Spinal cord (tissue), 10 donors: ENCODE results near the gene CTBP2. TPM values are rescaled to one million over a fixed set of nuclear protein-coding genes. Genes with fewer than 3 reads are reported as not detected.

Experiments
- DNase-seq, 6 donors: peaks; one replicate each; pipeline versions ENCODE4 v3.0.0 to v3.0.0-alpha.2; 2013 to 2015; ENCODE audit warnings: low spot score in 6 of 6, low read depth in 4 of 6
- H3K27ac ChIP-seq: one replicate; pipeline ENCODE4 v1.5.1; 2013; ENCODE audit warnings: low read depth, low read length, control low read depth
- H3K27me3 ChIP-seq: one replicate; pipeline ENCODE4 v1.6.1; 2013; ENCODE audit warnings: low read length; ENCODE audit not compliant: control insufficient read depth, insufficient read depth
- H3K36me3 ChIP-seq: one replicate; pipeline ENCODE4 v1.6.1; 2013; ENCODE audit warnings: low read length; ENCODE audit not compliant: control insufficient read depth, insufficient read depth
- H3K4me1 ChIP-seq: one replicate; pipeline ENCODE4 v1.6.1; 2013; ENCODE audit warnings: low read length; ENCODE audit not compliant: control insufficient read depth, insufficient read depth
- H3K4me3 ChIP-seq: one replicate; pipeline ENCODE4 v1.5.1; 2013; ENCODE audit warnings: low read depth, low read length, control low read depth
- H3K9me3 ChIP-seq: one replicate; pipeline ENCODE4 v1.6.1; 2013; ENCODE audit warnings: low read length; ENCODE audit not compliant: control insufficient read depth, insufficient read depth
- WGBS: methylation state at CpG from one replicate; pipeline ENCODE4 v1.1.5; 2013; ENCODE audit warnings: missing lambda C conversion rate; ENCODE audit not compliant: insufficient coverage; 5-methylcytosine and 5-hydroxymethylcytosine counted together
- polyA plus RNA-seq, 2 donors: library from polyadenylated mRNA; unstranded; fragments of 120-200 nt; gene quantifications; one replicate each; pipeline ENCODE4 v1.2.1, GENCODE V29; 2013; ENCODE audit not compliant: insufficient read length in 2 of 2
- total RNA-seq, 2 donors: library from RNA; depleted of rRNA in 1 of 2; stranded (reverse); fragments of 120-200 nt in 1 of 2; fragments of >200 nt in 1 of 2; gene quantifications; one replicate each; pipeline versions ENCODE4 v1.2.3 to v1.2.4, GENCODE V29; 2013 to 2014
- donor health status: healthy.

CTBP2 gene
- total and polyA plus RNA-seq, 4 donors, result 44.2 to 96.2 (median 83.9) TPM

DNA sequence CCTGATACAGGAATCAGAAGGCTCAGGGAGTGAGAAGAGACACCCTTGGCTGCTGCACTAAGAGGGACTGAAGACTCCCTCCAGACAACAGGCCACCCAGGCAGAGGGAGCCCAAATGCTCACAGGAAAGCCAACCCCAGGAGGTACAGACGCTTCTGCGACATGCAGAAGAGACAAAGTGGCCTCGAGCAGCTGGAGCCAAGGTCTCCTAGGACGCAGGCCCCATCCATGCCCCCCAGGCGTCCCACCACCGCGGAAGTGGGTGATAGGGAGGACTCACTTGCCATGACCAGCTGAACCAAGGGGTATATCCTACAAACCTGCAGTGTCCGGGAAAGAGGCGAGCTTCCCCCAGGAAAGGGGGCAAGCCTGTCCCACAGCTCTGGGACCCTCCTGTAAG is 56.9 kb downstream of the CTBP2 start:
- 67% methylated on average over 4 of the region's 9 CpGs for WGBS
- DNase-seq, result no peak
- Histone ChIP-seq H3K4me1 (peaks cover 52% of the 10 kb centered on the region), H3K4me3 (no peak overlapping the region), H3K27me3 (no peaks in the 10 kb centered on the region), H3K9me3 (no peaks in the 10 kb centered on the region), H3K27ac (no peak overlapping the region), H3K36me3 (peaks cover 33% of the 10 kb centered on the region)

DNA sequence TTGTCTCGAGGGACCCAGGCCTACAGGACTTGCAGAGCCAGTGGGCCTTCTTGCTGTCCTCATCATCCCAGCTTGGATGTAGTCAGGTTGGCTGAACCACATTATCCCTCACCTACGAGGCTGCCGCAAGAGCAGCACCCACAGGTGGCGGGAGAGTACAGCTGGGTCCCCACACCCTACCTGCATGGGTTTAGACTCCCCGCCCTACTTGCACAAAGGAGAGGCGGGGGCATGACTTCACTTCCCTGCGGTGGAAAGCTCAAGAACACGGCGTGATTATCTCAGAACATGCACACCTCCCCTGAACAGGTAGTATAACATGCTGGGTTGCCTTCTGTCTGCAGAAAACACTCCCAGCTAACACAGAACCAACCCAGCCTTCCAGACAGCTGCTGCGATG is 57.5 kb downstream of the CTBP2 start:
- Histone ChIP-seq H3K36me3 (peaks cover 34% of the 10 kb centered on the region), H3K27ac (no peak overlapping the region), H3K27me3 (no peaks in the 10 kb centered on the region), H3K4me1 (peaks cover 52% of the 10 kb centered on the region), H3K4me3 (no peak overlapping the region), H3K9me3 (no peaks in the 10 kb centered on the region)
- WGBS, result 87% methylated on average over 5 of the region's 10 CpGs
- no peak for DNase-seq

DNA sequence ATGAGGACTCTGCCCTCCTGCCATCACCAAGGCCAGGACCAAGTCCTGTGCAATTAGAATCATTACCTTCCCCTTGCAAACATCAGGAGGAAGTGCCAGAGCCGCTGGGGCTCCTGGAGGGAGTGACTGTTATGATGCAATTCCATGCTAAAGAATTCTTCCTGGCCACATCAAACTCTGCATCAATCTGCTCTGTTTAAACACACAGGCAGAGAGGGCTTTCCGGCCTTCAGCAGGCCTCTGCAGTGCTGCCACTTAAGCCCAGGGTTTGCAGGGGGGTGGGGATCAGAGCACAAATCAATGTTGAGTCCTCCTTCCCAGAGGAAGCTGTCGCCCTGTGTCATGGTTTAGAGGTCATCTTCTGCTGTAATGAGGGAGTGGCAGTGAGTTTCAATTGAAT is 58.1 kb downstream of the CTBP2 start:
- Histone ChIP-seq H3K36me3 (peaks cover 30% of the 10 kb centered on the region), H3K27me3 (no peaks in the 10 kb centered on the region), H3K9me3 (no peaks in the 10 kb centered on the region), H3K4me1 (peaks cover 56% of the 10 kb centered on the region), H3K27ac (peak overlapping the region; percentile 10), H3K4me3 (no peak overlapping the region)
- 67% methylated on average over 1 of the region's 3 CpGs for WGBS
- DNase-seq, result no peak

DNA sequence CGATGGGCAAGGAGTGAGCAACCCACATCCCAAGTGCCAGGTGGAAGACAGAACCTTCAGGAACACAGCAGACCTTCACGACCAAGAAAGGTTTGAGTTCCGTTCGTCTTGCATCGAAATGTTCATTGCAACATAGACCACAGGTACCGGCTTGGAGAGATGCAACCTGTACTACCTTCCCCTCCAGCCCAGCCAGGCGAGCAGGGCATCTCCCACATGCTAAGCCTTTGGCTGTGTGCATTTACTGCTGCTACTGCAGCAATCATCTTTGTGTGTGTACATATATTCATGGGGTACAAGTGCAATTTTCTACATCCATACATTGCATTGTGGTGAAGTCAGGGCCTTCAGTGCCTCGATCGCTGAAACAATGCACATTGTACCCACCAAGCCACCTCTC is 58.8 kb downstream of the CTBP2 start:
- Histone ChIP-seq H3K4me3 (no peak overlapping the region), H3K27ac (no peak overlapping the region), H3K9me3 (no peaks in the 10 kb centered on the region), H3K36me3 (peaks cover 26% of the 10 kb centered on the region), H3K27me3 (no peaks in the 10 kb centered on the region), H3K4me1 (peaks cover 53% of the 10 kb centered on the region)
- DNase-seq, result no peak
- 90% methylated on average over 7 of the region's 9 CpGs for WGBS

DNA sequence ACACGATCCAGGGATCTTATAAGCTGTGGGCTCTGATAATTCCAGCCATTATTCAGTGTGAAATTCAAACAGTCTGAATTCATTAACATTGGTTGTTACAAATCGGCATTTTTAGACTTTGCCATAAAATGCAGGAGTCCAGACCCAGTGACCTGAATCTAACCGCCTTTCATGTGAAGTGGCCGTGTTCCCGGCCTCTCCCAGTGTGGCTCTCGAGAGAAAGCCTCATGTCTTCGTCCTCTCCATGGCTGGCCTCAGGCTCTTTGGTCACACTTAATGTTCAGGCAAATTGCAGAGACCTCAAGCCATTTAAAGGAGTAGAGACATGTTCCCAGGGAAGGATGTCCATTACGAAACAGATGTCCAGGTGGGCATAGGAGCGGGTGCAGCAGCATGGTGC is 59.3 kb downstream of the CTBP2 start:
- peak in 1 of 6 donors; percentile 54 for DNase-seq
- H3K27ac ChIP-seq, result no peak overlapping the region
- H3K4me3 ChIP-seq, result no peak overlapping the region
- WGBS, result 40% methylated on average over 7 of the region's 9 CpGs
- peaks cover 51% of the 10 kb centered on the region for H3K4me1 ChIP-seq
- H3K36me3 ChIP-seq, result peaks cover 21% of the 10 kb centered on the region
- no peaks in the 10 kb centered on the region for H3K27me3 ChIP-seq
- H3K9me3 ChIP-seq, result no peaks in the 10 kb centered on the region

DNA sequence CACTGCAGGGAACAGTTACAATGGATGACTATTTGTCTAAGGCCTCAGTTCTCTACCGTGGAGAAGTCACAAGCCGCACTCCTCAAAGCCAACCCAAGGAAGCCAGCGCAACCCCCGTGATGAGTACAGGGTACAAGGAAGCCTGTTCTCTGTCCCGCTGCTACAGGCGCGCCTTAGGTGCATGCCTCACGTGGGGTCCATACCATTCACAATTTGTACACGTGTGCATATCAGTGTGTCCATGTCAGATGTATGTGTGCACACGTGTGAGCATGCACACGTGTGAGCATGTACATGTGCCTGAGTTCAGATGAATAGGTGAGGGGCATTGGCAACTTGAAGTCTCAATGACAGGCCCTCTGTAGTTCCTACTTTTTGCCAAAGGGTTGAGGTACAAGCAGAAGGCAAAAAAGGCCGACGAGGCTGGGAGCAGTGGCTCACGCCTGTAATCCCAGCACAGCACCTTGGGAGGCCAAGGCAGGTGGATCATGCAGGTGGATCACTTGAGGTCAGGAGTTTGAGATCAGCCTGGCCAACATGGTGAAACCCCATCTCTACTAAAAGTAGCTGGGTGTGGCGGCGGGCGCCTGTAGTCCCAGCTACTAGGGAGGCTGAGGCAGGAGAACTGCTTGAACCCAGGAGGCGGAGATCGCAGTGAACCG is 62.8 kb downstream of the CTBP2 start:
- 89% methylated on average over 15 of the region's 20 CpGs for WGBS
- H3K4me3 ChIP-seq, result no peak overlapping the region
- H3K36me3 ChIP-seq, result peaks cover 22% of the 10 kb centered on the region
- no peak overlapping the region for H3K27ac ChIP-seq
- H3K27me3 ChIP-seq, result no peaks in the 10 kb centered on the region
- peaks cover 59% of the 10 kb centered on the region for H3K4me1 ChIP-seq
- H3K9me3 ChIP-seq, result no peaks in the 10 kb centered on the region
- DNase-seq, result no peak

DNA sequence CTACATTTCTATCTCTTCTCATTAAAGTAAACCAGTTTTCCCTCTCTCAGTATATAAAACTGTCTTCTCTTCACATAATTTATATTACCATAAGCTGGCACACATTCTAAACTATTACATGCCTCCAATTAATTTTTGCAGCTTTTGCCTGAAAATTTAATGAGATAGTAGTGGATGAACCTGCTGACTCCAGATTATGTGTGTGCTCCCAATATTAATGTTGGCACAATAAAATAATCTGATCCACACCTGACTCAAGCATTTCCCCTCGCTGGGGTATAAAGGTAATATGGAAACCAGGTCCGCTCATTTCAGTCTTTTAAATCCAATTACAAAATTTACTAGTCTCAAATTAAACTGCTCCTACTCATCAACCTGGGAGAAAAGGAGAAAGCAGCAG is 63.4 kb downstream of the CTBP2 start:
- Histone ChIP-seq H3K4me3 (no peak overlapping the region), H3K4me1 (peaks cover 56% of the 10 kb centered on the region), H3K27me3 (no peaks in the 10 kb centered on the region), H3K9me3 (no peaks in the 10 kb centered on the region), H3K36me3 (peaks cover 16% of the 10 kb centered on the region), H3K27ac (no peak overlapping the region)
- DNase-seq, result peak in 1 of 6 donors; percentile 79
- WGBS, result 60% methylated on average over 1 of the region's 2 CpGs

DNA sequence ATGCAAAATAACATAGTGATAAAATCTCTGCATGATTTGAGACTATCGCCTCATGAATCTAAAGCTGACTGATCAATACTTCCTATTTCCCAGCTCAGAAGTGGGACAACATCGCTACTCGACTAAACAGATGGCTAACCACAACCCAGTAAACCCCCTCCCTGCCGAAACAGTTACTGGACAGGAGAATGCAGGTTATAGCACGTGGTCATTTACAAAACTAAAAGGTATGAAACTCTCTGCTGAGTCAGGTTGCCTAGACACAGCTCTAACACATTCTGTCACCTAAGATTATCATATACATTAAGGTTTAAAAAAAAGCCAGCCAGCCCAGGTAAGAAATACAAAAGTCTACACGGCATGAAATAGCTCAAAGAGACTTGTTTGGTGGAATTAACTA is 64.0 kb downstream of the CTBP2 start:
- H3K36me3 ChIP-seq, result peaks cover 16% of the 10 kb centered on the region
- no peaks in the 10 kb centered on the region for H3K27me3 ChIP-seq
- no peak overlapping the region for H3K4me3 ChIP-seq
- no peak overlapping the region for H3K27ac ChIP-seq
- no peak for DNase-seq
- H3K9me3 ChIP-seq, result no peaks in the 10 kb centered on the region
- no CpG with 5 or more reads among the region's 6 CpGs for WGBS
- peaks cover 53% of the 10 kb centered on the region for H3K4me1 ChIP-seq

DNA sequence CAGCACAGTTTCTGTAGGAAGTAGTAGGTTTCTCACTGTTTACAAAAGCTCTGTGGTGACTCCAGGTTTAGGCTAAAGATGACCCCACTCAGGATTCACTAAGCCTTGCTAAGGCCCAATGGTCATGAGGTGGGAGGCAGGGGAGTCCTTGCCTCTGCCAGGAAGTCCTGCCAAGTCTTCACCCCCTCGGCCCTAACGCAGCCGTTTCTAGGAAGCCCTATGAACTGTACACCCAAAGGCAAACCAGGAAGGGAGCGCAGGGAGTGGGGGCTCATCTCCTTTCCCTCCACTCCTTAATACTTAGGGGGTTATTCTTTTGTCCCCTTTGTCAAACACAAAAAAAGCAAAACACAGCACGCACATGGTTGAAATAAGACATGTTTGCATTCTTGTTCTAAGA is 64.6 kb downstream of the CTBP2 start:
- H3K4me1 ChIP-seq, result peaks cover 48% of the 10 kb centered on the region
- H3K36me3 ChIP-seq, result peaks cover 16% of the 10 kb centered on the region
- WGBS, result no CpG with 5 or more reads among the region's 5 CpGs
- no peak overlapping the region for H3K4me3 ChIP-seq
- no peaks in the 10 kb centered on the region for H3K27me3 ChIP-seq
- H3K9me3 ChIP-seq, result no peaks in the 10 kb centered on the region
- DNase-seq, result no peak
- H3K27ac ChIP-seq, result no peak overlapping the region

DNA sequence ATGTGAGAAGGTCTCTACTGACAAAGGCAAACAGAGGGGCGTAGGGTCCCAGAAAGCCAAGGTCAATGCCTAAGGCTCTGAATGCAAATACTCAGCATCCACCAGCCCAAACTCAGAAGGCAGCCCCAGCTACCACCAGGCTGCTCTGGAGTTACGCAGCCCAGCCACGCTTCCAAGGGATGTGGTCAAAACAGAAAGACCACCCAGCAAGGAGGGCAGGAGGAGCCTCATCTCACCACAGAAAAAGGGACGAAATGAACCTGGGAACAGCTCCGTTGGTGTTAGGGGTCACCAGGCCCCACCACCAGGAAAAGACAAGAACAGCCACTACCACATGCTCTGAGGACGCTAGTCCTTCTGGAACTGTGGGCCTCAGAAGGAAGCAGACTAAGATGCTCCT is 65.1 kb downstream of the CTBP2 start:
- H3K9me3 ChIP-seq, result no peaks in the 10 kb centered on the region
- 89% methylated on average over 5 of the region's 6 CpGs for WGBS
- H3K27me3 ChIP-seq, result no peaks in the 10 kb centered on the region
- peaks cover 48% of the 10 kb centered on the region for H3K4me1 ChIP-seq
- H3K27ac ChIP-seq, result no peak overlapping the region
- peaks cover 16% of the 10 kb centered on the region for H3K36me3 ChIP-seq
- no peak for DNase-seq
- no peak overlapping the region for H3K4me3 ChIP-seq
